Measurements from ENCODE around the gene CADPS.

Gene CADPS

GRCh38 chr3:62678841-62679240 is 196.4 kb downstream of the CADPS start:
- no peak for DNase-seq

- DNase-seq, result no peak
Observed at GRCh38 chr3:62677926-62678325, 197.3 kb downstream of the CADPS start.

- DNase-seq, result no peak
Observed at GRCh38 chr3:62676689-62677271, 198.4 kb downstream of the CADPS start.

- DNase-seq, result no peak
Observed at GRCh38 chr3:62675492-62675891, 199.7 kb downstream of the CADPS start.

GRCh38 chr3:62672988-62673313 is 202.3 kb downstream of the CADPS start:
- DNase-seq, result no peak

- DNase-seq, result no peak
Observed at GRCh38 chr3:62672270-62672987, 202.8 kb downstream of the CADPS start.

GRCh38 chr3:62670351-62670750 is 204.9 kb downstream of the CADPS start:
- no peak for DNase-seq

GRCh38 chr3:62669161-62669560 is 206.1 kb downstream of the CADPS start:
- DNase-seq, result no peak

GRCh38 chr3:62667714-62668113 is 207.5 kb downstream of the CADPS start:
- DNase-seq, result no peak

- peak; percentile 54 for DNase-seq
Observed at GRCh38 chr3:62665627-62666437, 209.4 kb downstream of the CADPS start.

GRCh38 chr3:62662677-62663076 is 212.5 kb downstream of the CADPS start:
- DNase-seq, result no peak

- no peak for DNase-seq
Observed at GRCh38 chr3:62659660-62660059, 215.6 kb downstream of the CADPS start.

- DNase-seq, result no peak
Observed at GRCh38 chr3:62655691-62656063, 219.5 kb downstream of the CADPS start.

- no peak for DNase-seq
Observed at GRCh38 chr3:62655056-62655690, 220.0 kb downstream of the CADPS start.

GRCh38 chr3:62653796-62654195 is 221.4 kb downstream of the CADPS start:
- no peak for DNase-seq

- no peak for DNase-seq
Observed at GRCh38 chr3:62647711-62648110, 227.5 kb downstream of the CADPS start.

GRCh38 chr3:62644493-62644892 is 230.7 kb downstream of the CADPS start:
- no peak for DNase-seq

GRCh38 chr3:62638316-62638715 is 236.9 kb downstream of the CADPS start:
- no peak for DNase-seq

- DNase-seq, result no peak
Observed at GRCh38 chr3:62636235-62636826, 238.9 kb downstream of the CADPS start.

GRCh38 chr3:62632510-62633294 is 242.5 kb downstream of the CADPS start:
- no peak for DNase-seq

- DNase-seq, result no peak
Observed at GRCh38 chr3:62631488-62631887, 243.7 kb downstream of the CADPS start.

- DNase-seq, result no peak
Observed at GRCh38 chr3:62630664-62631063, 244.6 kb downstream of the CADPS start.
